Progenitor cell of endocrine pancreas (in vitro differentiated cells): ENCODE results near the gene CREBBP. TPM values are rescaled to one million over a fixed set of nuclear protein-coding genes. Genes with fewer than 3 reads are reported as not detected.
A peak's percentile ranks its signal among the peaks of the same experiment; 100 is the strongest.

Experiments used
- DNase-seq: peaks from one replicate; pipeline ENCODE4 v3.0.0; 2021; ENCODE audit warnings: low spot score; ENCODE audit not compliant: unreplicated experiment
- H3K27ac Mint-ChIP-seq: 2 replicates; pipeline ENCODE4 v1.8.0; 2021; ENCODE audit warnings: mild to moderate bottlenecking, moderate library complexity, mixed read lengths
- H3K27me3 Mint-ChIP-seq: 2 replicates; pipeline ENCODE4 v1.8.0; 2021; ENCODE audit warnings: mixed read lengths
- H3K36me3 Mint-ChIP-seq: 2 replicates; pipeline ENCODE4 v1.8.0; 2022; ENCODE audit warnings: mixed read lengths; ENCODE audit not compliant: insufficient read depth
- H3K4me1 Mint-ChIP-seq: 2 replicates; pipeline ENCODE4 v1.8.0; 2021; ENCODE audit warnings: low read depth, mixed read lengths
- H3K4me3 Mint-ChIP-seq: 2 replicates; pipeline ENCODE4 v1.8.0; 2021; ENCODE audit warnings: low read depth, mild to moderate bottlenecking, moderate library complexity, mixed read lengths
- H3K9me3 Mint-ChIP-seq: 2 replicates; pipeline ENCODE4 v1.8.0; 2021; ENCODE audit warnings: low read depth, mixed read lengths
- total RNA-seq: library from RNA; stranded (reverse); gene quantifications from 2 replicates; pipeline ENCODE4 v1.2.1, GENCODE V29; 2021
- TF ChIP-seq, protein P1 (sequence below): fragments of 200-600 bp; sonication (generic); IDR thresholded peaks from one replicate; pipeline ENCODE4 v1.5.0; 2021; ENCODE audit warnings: antibody characterized with exemption, mild to moderate bottlenecking; ENCODE audit not compliant: unreplicated experiment

The CREBBP gene
- total RNA-seq, 1 donor from 2014 or later: 144 TPM

DNA sequence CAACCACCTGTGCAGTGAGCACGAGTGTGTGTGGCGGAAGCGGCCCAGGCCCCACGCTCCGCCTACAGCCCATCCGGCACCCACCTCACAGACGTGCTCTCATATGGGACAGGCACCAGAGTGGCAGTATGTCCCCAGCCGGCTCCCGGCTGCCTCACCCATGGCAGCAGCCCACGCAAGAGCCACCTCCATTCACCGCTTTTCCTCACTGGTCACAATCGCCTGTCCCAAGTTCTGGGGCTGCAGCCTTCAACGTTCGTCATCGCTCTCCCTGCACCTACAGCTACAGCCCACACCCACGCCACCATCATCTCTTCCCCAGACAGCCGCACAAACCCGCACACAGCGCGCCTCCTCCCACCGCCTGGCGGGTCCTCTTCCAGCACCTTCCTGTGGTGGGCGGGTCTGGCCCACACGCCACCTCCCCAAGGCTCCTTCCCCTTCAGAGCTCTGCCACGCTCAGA is 145.7 kb downstream of the CREBBP start:
- no peaks in the 10 kb centered on the region for H3K27me3 Mint-ChIP-seq
- H3K36me3 Mint-ChIP-seq: peaks cover 58% of the 10 kb centered on the region
- TF ChIP-seq, protein P1, sequence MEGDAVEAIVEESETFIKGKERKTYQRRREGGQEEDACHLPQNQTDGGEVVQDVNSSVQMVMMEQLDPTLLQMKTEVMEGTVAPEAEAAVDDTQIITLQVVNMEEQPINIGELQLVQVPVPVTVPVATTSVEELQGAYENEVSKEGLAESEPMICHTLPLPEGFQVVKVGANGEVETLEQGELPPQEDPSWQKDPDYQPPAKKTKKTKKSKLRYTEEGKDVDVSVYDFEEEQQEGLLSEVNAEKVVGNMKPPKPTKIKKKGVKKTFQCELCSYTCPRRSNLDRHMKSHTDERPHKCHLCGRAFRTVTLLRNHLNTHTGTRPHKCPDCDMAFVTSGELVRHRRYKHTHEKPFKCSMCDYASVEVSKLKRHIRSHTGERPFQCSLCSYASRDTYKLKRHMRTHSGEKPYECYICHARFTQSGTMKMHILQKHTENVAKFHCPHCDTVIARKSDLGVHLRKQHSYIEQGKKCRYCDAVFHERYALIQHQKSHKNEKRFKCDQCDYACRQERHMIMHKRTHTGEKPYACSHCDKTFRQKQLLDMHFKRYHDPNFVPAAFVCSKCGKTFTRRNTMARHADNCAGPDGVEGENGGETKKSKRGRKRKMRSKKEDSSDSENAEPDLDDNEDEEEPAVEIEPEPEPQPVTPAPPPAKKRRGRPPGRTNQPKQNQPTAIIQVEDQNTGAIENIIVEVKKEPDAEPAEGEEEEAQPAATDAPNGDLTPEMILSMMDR: no peak
- no peak overlapping the region for H3K4me3 Mint-ChIP-seq
- H3K9me3 Mint-ChIP-seq: no peaks in the 10 kb centered on the region
- no peak for DNase-seq
- H3K4me1 Mint-ChIP-seq: peaks cover 24% of the 10 kb centered on the region
- peak overlapping the region; percentile 71 for H3K27ac Mint-ChIP-seq

GRCh38 chr16:3734084-3734757 is 146.3 kb downstream of the CREBBP start:
- H3K27me3 Mint-ChIP-seq: no peaks in the 10 kb centered on the region
- H3K4me3 Mint-ChIP-seq: no peak overlapping the region
- TF ChIP-seq, protein P1: no peak
- no peak for DNase-seq
- peaks cover 18% of the 10 kb centered on the region for H3K4me1 Mint-ChIP-seq
- H3K9me3 Mint-ChIP-seq: no peaks in the 10 kb centered on the region
- H3K27ac Mint-ChIP-seq: peak overlapping the region; percentile 74
- H3K36me3 Mint-ChIP-seq: peaks cover 54% of the 10 kb centered on the region

GRCh38 chr16:3732171-3732570 is 148.3 kb downstream of the CREBBP start:
- TF ChIP-seq, protein P1: no peak
- H3K27ac Mint-ChIP-seq: no peak overlapping the region

DNA sequence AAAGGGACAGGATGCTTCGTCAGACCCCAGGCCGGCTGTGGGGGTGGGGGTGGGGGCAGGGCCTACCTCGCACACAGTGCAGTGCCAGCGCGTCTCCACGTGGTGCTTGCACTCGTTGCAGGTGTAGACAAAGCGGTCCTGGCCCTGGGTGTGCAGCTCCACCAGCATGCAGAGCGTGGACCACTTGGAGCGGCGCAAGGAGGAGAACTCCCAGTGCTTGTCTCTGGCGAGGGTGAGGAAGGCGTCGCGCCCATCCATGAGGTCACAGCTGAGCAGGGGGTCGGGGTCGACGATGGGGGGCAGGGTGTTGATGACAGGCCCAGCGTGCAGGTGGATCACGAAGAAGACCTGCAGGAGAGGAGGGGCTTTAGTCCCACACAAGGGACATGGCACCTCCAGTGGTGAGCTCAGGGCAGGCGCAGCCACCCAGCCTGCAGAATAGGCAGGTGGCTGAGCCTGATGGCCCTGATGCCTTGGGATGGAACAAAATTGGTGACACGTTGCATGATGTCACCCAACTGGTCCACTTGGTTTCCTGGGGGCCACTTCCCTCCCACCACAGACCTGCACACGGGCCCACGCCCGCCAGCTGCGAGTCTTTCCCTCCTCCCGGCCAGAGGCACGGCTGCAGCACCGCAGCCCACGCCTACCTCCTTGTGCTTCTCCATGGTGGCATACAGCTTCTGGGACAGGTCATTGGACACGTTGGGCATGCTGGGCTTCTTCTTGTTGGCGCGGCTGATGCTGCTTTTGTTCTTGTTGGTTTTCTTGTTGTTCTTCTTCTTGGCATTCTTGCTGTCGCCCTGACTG is 149.2 kb downstream of the CREBBP start:
- H3K36me3 Mint-ChIP-seq: peaks cover 41% of the 10 kb centered on the region
- H3K4me3 Mint-ChIP-seq: no peak overlapping the region
- no peaks in the 10 kb centered on the region for H3K9me3 Mint-ChIP-seq
- no peak overlapping the region for H3K27ac Mint-ChIP-seq
- no peak for DNase-seq
- TF ChIP-seq, protein P1: no peak
- H3K4me1 Mint-ChIP-seq: no peaks in the 10 kb centered on the region
- no peaks in the 10 kb centered on the region for H3K27me3 Mint-ChIP-seq

More at GRCh38 chr16:3732171-3732570, 148.3 kb downstream of the CREBBP start:
- Mint-ChIP-seq H3K9me3 (no peaks in the 10 kb centered on the region), H3K27me3 (no peaks in the 10 kb centered on the region), H3K4me3 (no peak overlapping the region), H3K36me3 (peaks cover 44% of the 10 kb centered on the region), H3K4me1 (peaks cover 3% of the 10 kb centered on the region)
- no peak for DNase-seq
